ENCODE data around the gene TMBIM4. TPM values are rescaled to one million over a fixed set of nuclear protein-coding genes. Genes with fewer than 3 reads are reported as not detected.

TMBIM4 gene, protein sequence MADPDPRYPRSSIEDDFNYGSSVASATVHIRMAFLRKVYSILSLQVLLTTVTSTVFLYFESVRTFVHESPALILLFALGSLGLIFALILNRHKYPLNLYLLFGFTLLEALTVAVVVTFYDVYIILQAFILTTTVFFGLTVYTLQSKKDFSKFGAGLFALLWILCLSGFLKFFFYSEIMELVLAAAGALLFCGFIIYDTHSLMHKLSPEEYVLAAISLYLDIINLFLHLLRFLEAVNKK
- 18.4 and 20.5 TPM in 2 replicates for total RNA-seq (2021)
- long read RNA-seq, transcript TMBIM4-202 (7 exons, 2,952 nt): major isoform, 33 of 40 reads
- long read RNA-seq, partial matches to known transcripts: 0 of 40 reads
- long read RNA-seq, other reads (novel, unspliced or antisense): 7 of 40 reads

DNA sequence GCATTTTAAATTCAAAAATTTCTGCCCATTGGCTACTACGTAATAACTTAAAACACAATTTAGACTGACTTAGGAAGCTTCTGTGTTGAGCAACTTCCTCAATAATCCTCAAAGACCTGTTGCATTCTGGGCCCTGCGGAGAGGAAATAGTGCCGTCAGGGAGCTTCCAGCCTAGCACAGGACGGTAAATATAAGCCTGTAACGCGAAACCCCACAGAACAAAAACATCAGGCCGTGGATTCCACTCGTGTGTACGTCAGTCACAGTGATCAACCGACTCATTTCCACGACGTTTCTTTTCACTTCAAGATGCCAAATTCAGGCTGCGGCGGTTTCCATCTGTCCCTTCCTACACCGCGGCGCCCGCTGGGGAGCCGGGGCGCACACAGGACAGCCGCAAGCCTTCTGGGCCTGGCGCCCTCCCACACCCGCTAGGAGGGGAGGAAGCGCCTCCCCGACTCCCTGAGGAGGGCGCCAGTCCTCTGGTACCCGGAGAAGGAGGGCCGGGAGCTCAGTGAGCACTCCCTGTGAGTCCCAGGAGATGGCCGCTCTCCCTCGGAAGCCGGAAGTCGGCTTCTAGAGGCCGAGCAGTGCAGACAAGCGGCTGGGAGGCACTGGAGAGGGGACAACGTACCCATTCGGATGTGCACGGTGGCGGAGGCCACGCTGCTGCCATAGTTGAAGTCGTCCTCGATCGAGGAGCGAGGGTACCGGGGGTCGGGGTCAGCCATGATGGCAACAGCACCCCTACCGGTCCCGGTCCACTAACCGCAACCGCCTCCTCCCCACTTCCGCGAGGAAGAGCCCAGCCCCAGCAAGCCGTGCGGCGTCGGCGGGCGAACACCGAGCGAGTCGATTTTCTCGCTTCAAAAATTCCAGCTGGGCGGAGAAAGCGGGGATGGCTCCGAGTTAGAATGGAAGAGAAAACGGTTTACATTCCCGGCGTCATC is at the start of gene TMBIM4:
TMBIM4 (minus strand) TSS at position 776 of the 950 bp plus-strand sequence; CDS start at position 731, 45 bp downstream.
- no peaks in the 10 kb centered on the region for H3K9me3 ChIP-seq (ENCODE audit: control insufficient read depth, low read depth, low read length)
- peak within 1 kb of the TSS; percentile 63 for H4K8ac ChIP-seq (replicated peaks; ENCODE audit: insufficient read length, low read depth, low read length)
- DNase-seq: peak; percentile 92
- H3K9ac ChIP-seq (ENCODE audit: extremely low read depth, insufficient read length, low read length): peak within 1 kb of the TSS; percentile 86
- no peaks in the 10 kb centered on the region for H3K27me3 ChIP-seq (ENCODE audit: insufficient read depth, low read length)
- H3K56ac ChIP-seq (ENCODE audit: insufficient read length, low read depth, low read length): no peak within 1 kb of the TSS
- H4K5ac ChIP-seq (ENCODE audit: insufficient read length, low read depth, low read length): peak within 1 kb of the TSS; percentile 95
- peak within 1 kb of the TSS; percentile 97 for H3K27ac ChIP-seq (ENCODE audit: insufficient read length, low read depth, low read length)
- no peak within 1 kb of the TSS for H2BK120ac ChIP-seq (ENCODE audit: low read depth, low read length, poor library complexity, severe bottlenecking)
- H3T11ph ChIP-seq (ENCODE audit: low read length): no peak within 1 kb of the TSS
- no peak within 1 kb of the TSS for H4K91ac ChIP-seq (ENCODE audit: insufficient read length, low read depth, low read length)
- peak within 1 kb of the TSS; percentile 88 to 90 for H3K4me3 Mint-ChIP-seq
- no peak within 1 kb of the TSS for H2AK5ac ChIP-seq (ENCODE audit: insufficient read length, low read length)
- peaks cover 20% of the 10 kb centered on the region in 2 experiments; a peak in 4 of 5 replicates for H3K9me3 Mint-ChIP-seq
- no peak within 1 kb of the TSS for H2BK20ac ChIP-seq (ENCODE audit: low read depth, low read length, poor library complexity, severe bottlenecking)
- H3K4me1 ChIP-seq (ENCODE audit: insufficient read depth, low read length): peaks cover 3% of the 10 kb centered on the region
- H3K4me1 Mint-ChIP-seq: peaks cover 3 to 6% of the 10 kb centered on the region in 2 experiments; a peak in 3 of 4 replicates
- no peak within 1 kb of the TSS for H3K4ac ChIP-seq (ENCODE audit: low read depth, low read length)
- H3K27ac Mint-ChIP-seq: peak within 1 kb of the TSS; percentile 96 to 98 (median 97); a peak in 6 of 7 replicates
- no CpG with 5 or more reads among the region's 67 CpGs for WGBS (ENCODE audit: extremely low coverage, insufficient read length, low lambda C conversion rate)
- peak within 1 kb of the TSS; percentile 58 for H3K4me2 ChIP-seq (ENCODE audit: insufficient read depth, insufficient read length, low read length)
- H3K23ac ChIP-seq (ENCODE audit: insufficient read length, low read depth, low read length): no peak within 1 kb of the TSS
- H3K79me2 ChIP-seq (ENCODE audit: insufficient read depth, low read length): peaks cover 3% of the 10 kb centered on the region; the same call in 1 of the 2 replicates
- H3K18ac ChIP-seq (ENCODE audit: insufficient read length, low read depth, low read length): peak within 1 kb of the TSS; percentile 88
- TF ChIP-seq, protein P1, sequence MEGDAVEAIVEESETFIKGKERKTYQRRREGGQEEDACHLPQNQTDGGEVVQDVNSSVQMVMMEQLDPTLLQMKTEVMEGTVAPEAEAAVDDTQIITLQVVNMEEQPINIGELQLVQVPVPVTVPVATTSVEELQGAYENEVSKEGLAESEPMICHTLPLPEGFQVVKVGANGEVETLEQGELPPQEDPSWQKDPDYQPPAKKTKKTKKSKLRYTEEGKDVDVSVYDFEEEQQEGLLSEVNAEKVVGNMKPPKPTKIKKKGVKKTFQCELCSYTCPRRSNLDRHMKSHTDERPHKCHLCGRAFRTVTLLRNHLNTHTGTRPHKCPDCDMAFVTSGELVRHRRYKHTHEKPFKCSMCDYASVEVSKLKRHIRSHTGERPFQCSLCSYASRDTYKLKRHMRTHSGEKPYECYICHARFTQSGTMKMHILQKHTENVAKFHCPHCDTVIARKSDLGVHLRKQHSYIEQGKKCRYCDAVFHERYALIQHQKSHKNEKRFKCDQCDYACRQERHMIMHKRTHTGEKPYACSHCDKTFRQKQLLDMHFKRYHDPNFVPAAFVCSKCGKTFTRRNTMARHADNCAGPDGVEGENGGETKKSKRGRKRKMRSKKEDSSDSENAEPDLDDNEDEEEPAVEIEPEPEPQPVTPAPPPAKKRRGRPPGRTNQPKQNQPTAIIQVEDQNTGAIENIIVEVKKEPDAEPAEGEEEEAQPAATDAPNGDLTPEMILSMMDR (conservative IDR thresholded peaks at IDR 0.05): peak; percentile 46
- no peaks in the 10 kb centered on the region for H3K23me2 ChIP-seq (ENCODE audit: insufficient read length, low read depth, low read length, poor library complexity, severe bottlenecking)
- peak within 1 kb of the TSS; percentile 99 for H2BK12ac ChIP-seq (ENCODE audit: insufficient read length, low read depth, low read length)
- H3K79me1 ChIP-seq (ENCODE audit: insufficient read depth, low read depth, low read length, poor library complexity, severe bottlenecking): peaks cover 8% of the 10 kb centered on the region
- no peaks in the 10 kb centered on the region for H4K20me1 ChIP-seq (ENCODE audit: control insufficient read depth, insufficient read depth, insufficient read length)
- H2AFZ ChIP-seq (ENCODE audit: low read length): peak within 1 kb of the TSS; percentile 92
- peak within 1 kb of the TSS; percentile 98 for H3K14ac ChIP-seq (ENCODE audit: insufficient read depth, low read length)
- peak within 1 kb of the TSS; percentile 91 for H2BK5ac ChIP-seq (ENCODE audit: insufficient read length, low read length)
- H2BK15ac ChIP-seq (ENCODE audit: low read depth, low read length): no peak within 1 kb of the TSS
- H3K36me3 Mint-ChIP-seq (ENCODE audit: insufficient read depth in 1 of 3, low read depth in 3 of 3): peaks cover 11 to 15% (median 14%) of the 10 kb centered on the region in 3 experiments
- H3K27me3 Mint-ChIP-seq (ENCODE audit: low read depth): no peaks in the 10 kb centered on the region; the same call in 1 of the 2 replicates
